ENCODE data around the gene ITGA3. TPM values are rescaled to one million over a fixed set of nuclear protein-coding genes. Genes with fewer than 3 reads are reported as not detected.

Gene ITGA3
- total RNA-seq, 1 donor from 2014 or later: 222 TPM

- H3K36me3 ChIP-seq: no peaks in the 10 kb centered on the region
- H3K27ac ChIP-seq: peak overlapping the region; percentile 82 to 92
- H3K27me3 ChIP-seq: no peaks in the 10 kb centered on the region
- peaks cover 4 to 44% of the 10 kb centered on the region in 2 donors for H3K4me1 ChIP-seq
- no peak for TF ChIP-seq CTCF (IDR thresholded peaks at IDR 0.05)
- H3K9me3 ChIP-seq: no peaks in the 10 kb centered on the region
- H3K4me3 ChIP-seq: no peak overlapping the region
- intact Hi-C loops (cut with DNase I): loop anchor here (1.0 to 5.0 kb wide), 2 partner anchors 27 to 269 kb away; no protein-coding TSS in a partner anchor
- no peak for DNase-seq (ENCODE audit: low spot score in 2 of 2)
These were observed 27.2 kb upstream of the ITGA3 start for GRCh38 chr17:50028736-50029120.

GRCh38 chr17:50029185-50029584 lies 26.7 kb upstream of the ITGA3 start:
- no peak for TF ChIP-seq CTCF (IDR thresholded peaks at IDR 0.05)
- no peaks in the 10 kb centered on the region for H3K36me3 ChIP-seq
- DNase-seq (ENCODE audit: low spot score in 2 of 2): no peak
- H3K4me1 ChIP-seq: peaks cover 4 to 44% of the 10 kb centered on the region in 2 donors
- H3K4me3 ChIP-seq: no peak overlapping the region
- H3K9me3 ChIP-seq: no peaks in the 10 kb centered on the region
- H3K27me3 ChIP-seq: no peaks in the 10 kb centered on the region
- intact Hi-C loops (cut with DNase I): loop anchor here (5.0 kb wide), 1 partner anchor 268 kb away; no protein-coding TSS in a partner anchor
- peak overlapping the region; percentile 82 to 92 for H3K27ac ChIP-seq

- peaks cover 5 to 51% of the 10 kb centered on the region in 2 donors for H3K4me1 ChIP-seq
- DNase-seq (ENCODE audit: low spot score in 2 of 2): peak in 1 of 2 donors; percentile 86
- no peak for TF ChIP-seq CTCF (IDR thresholded peaks at IDR 0.05)
- H3K9me3 ChIP-seq: no peaks in the 10 kb centered on the region
- intact Hi-C loops (cut with DNase I): no loop called here
- H3K36me3 ChIP-seq: no peaks in the 10 kb centered on the region
- H3K27ac ChIP-seq: peak overlapping the region; percentile 62 to 73
- peak overlapping the region in 1 of 2 donors; percentile 2 for H3K4me3 ChIP-seq
- no peaks in the 10 kb centered on the region for H3K27me3 ChIP-seq
These were observed 22.6 kb upstream of the ITGA3 start for GRCh38 chr17:50033316-50033715.

DNA sequence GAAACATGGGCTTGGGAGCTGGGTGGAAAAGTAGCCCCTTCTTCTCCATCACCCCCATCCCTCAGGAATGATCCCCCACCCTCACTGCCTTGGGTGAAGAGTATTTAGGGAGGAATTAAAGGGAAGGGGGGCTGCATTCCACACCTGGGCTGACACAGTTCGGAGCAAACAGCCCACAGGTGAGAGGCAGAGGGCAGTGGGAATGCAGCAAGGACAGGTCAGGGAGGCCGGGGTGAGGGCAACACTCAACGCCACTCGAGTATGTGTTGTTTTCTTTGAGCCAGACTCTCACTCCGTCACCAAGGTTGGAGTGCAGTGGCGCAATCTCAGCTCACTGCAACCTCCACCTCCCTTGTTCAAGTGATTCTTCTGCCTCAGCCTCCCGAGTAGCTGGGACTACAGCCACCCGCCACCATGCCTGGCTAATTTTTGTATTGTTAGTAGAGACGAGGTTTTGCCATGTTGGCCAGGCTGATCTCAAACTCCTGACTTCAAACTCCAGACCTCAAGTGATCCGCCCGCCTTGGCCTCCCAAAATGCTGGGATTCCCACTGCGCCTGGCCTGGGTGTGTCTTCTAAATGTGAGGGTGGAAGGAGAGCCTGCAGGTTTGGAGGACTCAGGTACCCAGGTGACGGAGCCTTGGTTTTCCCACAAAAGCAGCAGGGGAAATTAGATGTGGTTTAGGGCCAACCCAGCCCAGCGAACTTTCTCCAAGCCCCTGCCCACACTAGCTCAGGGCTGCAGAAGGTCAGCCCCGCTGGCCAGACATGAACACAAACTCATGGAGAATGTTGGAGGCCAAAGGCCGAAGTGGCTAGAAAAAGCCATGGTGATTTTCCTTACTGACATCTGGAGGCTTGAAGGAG lies 21.2 kb upstream of the ITGA3 start:
- peak overlapping the region; percentile 62 to 73 for H3K27ac ChIP-seq
- DNase-seq (ENCODE audit: low spot score in 2 of 2): peak in 1 of 2 donors; percentile 60
- no peak overlapping the region for H3K4me3 ChIP-seq
- no peaks in the 10 kb centered on the region for H3K9me3 ChIP-seq
- intact Hi-C loops (cut with DNase I): no loop called here
- no peak for TF ChIP-seq CTCF (IDR thresholded peaks at IDR 0.05)
- H3K36me3 ChIP-seq: no peaks in the 10 kb centered on the region
- no peaks in the 10 kb centered on the region for H3K27me3 ChIP-seq
- peaks cover 5 to 45% of the 10 kb centered on the region in 2 donors for H3K4me1 ChIP-seq

GRCh38 chr17:50035421-50035879 lies 20.5 kb upstream of the ITGA3 start:
- DNase-seq (ENCODE audit: low spot score in 2 of 2): peak in 1 of 2 donors; percentile 60
- H3K27ac ChIP-seq: peak overlapping the region; percentile 62 to 73
- peaks cover 5 to 45% of the 10 kb centered on the region in 2 donors for H3K4me1 ChIP-seq

More at GRCh38 chr17:50035421-50035879, 20.5 kb upstream of the ITGA3 start:
- H3K36me3 ChIP-seq: no peaks in the 10 kb centered on the region
- H3K27me3 ChIP-seq: no peaks in the 10 kb centered on the region
- no peaks in the 10 kb centered on the region for H3K9me3 ChIP-seq
- H3K4me3 ChIP-seq: no peak overlapping the region
- no peak for TF ChIP-seq CTCF (IDR thresholded peaks at IDR 0.05)
- intact Hi-C loops (cut with DNase I): no loop called here
